Mesenteric fat pad (tissue), 1 donor: ENCODE results near the gene BAG5. TPM values are rescaled to one million over a fixed set of nuclear protein-coding genes. Genes with fewer than 3 reads are reported as not detected.
A peak's percentile ranks its signal among the peaks of the same experiment; 100 is the strongest.
"Not testable (repeated sequence)": the region's sequence is repeated elsewhere in the genome, so short reads cannot be mapped to it uniquely, and the experiment has no call there.

Experiments
- DNase-seq: peaks from one replicate; pipeline ENCODE4 v3.0.0-alpha.2; 2020; ENCODE audit warnings: low spot score
- total RNA-seq: library from RNA; stranded (reverse); fragmentation: NEBNext Ultra II Directional; extraction: Animal tissue kit (Norgen Biotek cat#: 25700); gene quantifications from one replicate; pipeline ENCODE4 v1.2.1, GENCODE V29; 2021
- donor health status: DM: yes; HTN: yes; CAD: no.

Gene BAG5
- total RNA-seq, 1 donor from 2014 or later = 55.1 TPM

- DNase-seq = peak; percentile 88
Measured at GRCh38 chr14:103512701-103513611, 49.5 kb downstream of the BAG5 start.

GRCh38 chr14:103512180-103512579 lies 50.3 kb downstream of the BAG5 start:
- DNase-seq = not testable (repeated sequence)

GRCh38 chr14:103510724-103511693 lies 51.4 kb downstream of the BAG5 start:
- DNase-seq = no peak

- no peak for DNase-seq
Measured at GRCh38 chr14:103509864-103510723, 52.4 kb downstream of the BAG5 start.

- no peak for DNase-seq
Measured at GRCh38 chr14:103508521-103509329, 53.7 kb downstream of the BAG5 start.

- peak; percentile 11 for DNase-seq
Measured at GRCh38 chr14:103507751-103508150, 54.7 kb downstream of the BAG5 start.

Other genes starting within 250 kb of the BAG5 start
- 267 TPM for gene EIF5, start 228.4 kb downstream of the BAG5 start, total RNA-seq
- gene MARK3, start 177.2 kb downstream of the BAG5 start, total RNA-seq = 78.3 TPM
- 90.1 TPM for gene CKB, start 39.8 kb downstream of the BAG5 start, total RNA-seq
- gene TRMT61A, start 33.5 kb downstream of the BAG5 start, total RNA-seq = 13.8 TPM
- gene COA8, start 303 bp upstream of the BAG5 start, total RNA-seq = 45.8 TPM
- gene KLC1, start 66.6 kb upstream of the BAG5 start, total RNA-seq = 200 TPM
- gene XRCC3, start 152.8 kb upstream of the BAG5 start, total RNA-seq = 6.3 TPM
- gene ZFYVE21, start 153.2 kb upstream of the BAG5 start, total RNA-seq = 57.4 TPM